Astrocyte (in vitro differentiated cells and primary cell): ENCODE measurements around the gene C1orf159.

ENCODE experiments used
- CTCF ChIP-seq: IDR thresholded peaks from 2 replicates; pipeline ENCODE4 v1.5.1; 2011; ENCODE audit warnings: low read depth, mild to moderate bottlenecking, inconsistent platforms, low read length, moderate library complexity; ENCODE audit not compliant: insufficient read depth
- EZH2 ChIP-seq: IDR thresholded peaks from 2 replicates; pipeline ENCODE4 v1.6.1; 2012; ENCODE audit warnings: mild to moderate bottlenecking, low read length, inconsistent platforms; ENCODE audit not compliant: insufficient read depth

DNA sequence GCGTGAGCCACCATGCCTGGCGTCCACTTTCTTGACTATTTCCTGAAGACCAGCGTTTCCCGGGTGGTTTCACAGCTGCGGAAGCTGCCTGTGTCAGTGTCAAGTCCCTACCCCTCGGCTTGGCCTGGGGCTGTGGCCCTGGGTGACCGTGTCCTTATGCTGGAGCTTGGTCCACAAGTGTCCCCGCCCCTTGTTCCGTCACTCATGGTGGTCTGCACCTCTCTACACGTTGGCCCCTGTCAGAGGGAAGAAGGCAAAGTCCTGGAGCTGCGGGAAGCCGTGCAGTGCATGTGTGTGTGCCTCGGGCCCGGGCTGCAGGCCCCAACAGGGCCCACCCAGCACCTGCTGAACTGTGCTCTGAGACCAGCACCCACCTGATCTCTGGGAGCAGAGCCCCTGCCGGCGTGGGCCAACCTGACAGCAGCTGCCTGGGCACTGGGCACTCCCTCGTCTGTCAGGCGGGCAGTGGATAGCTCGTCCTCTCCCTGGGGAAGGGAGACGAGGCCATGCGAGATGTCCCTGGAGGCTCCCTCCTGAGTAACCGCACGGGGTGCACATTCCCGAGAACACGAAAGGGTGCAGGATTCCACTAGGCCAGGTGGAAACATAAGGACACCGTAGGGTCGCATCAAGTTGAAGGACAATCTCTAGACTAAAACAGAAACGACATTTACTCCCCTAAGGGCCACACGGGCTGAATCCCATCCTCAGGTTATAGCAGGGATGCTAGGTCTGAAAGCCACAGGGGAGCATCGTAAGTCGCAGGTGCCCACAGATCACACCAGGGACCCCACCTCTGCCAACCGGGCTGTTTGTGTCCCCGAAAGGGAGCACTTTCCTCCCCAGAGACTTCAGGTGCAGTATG, 2.4 kb upstream of the C1orf159 start:
- TF ChIP-seq CTCF (no peak), EZH2 (no peak)
